HG02759 (cell line): ENCODE results near the gene CACNB4.
A peak's percentile ranks its signal among the peaks of the same experiment; 100 is the strongest.
"Not testable (repeated sequence)": the region's sequence is repeated elsewhere in the genome, so short reads cannot be mapped to it uniquely, and the experiment has no call there.

Source experiments
- ATAC-seq: cut with Tn5 transposase; IDR thresholded peaks from one replicate; pipeline ENCODE4 v1.9.1; 2021; ENCODE audit warnings: mild to moderate bottlenecking, moderate library complexity; ENCODE audit not compliant: unreplicated experiment

Gene CACNB4

GRCh38 chr2:151914989-151915628 lies 183.7 kb downstream of the CACNB4 start:
- no peak for ATAC-seq

- no peak for ATAC-seq
Measured at GRCh38 chr2:151908204-151908882, 190.5 kb downstream of the CACNB4 start.

- no peak for ATAC-seq
Measured at GRCh38 chr2:151907286-151908203, 191.3 kb downstream of the CACNB4 start.

- ATAC-seq, result no peak
Measured at GRCh38 chr2:151906633-151906998, 192.2 kb downstream of the CACNB4 start.

- peak; percentile 74 for ATAC-seq
Measured at GRCh38 chr2:151905963-151906632, 192.7 kb downstream of the CACNB4 start.

- no peak for ATAC-seq
Measured at GRCh38 chr2:151904807-151905206, 194.0 kb downstream of the CACNB4 start.

- no peak for ATAC-seq
Measured at GRCh38 chr2:151904021-151904420, 194.8 kb downstream of the CACNB4 start.

GRCh38 chr2:151902829-151903228 lies 196.0 kb downstream of the CACNB4 start:
- ATAC-seq, result no peak

- no peak for ATAC-seq
Measured at GRCh38 chr2:151900331-151900730, 198.5 kb downstream of the CACNB4 start.

GRCh38 chr2:151899156-151899555 lies 199.7 kb downstream of the CACNB4 start:
- ATAC-seq, result no peak

- no peak for ATAC-seq
Measured at GRCh38 chr2:151891566-151892194, 207.2 kb downstream of the CACNB4 start.

- no peak for ATAC-seq
Measured at GRCh38 chr2:151887164-151887563, 211.7 kb downstream of the CACNB4 start.

GRCh38 chr2:151886241-151886640 lies 212.6 kb downstream of the CACNB4 start:
- ATAC-seq, result no peak

- no peak for ATAC-seq
Measured at GRCh38 chr2:151882786-151883445, 215.9 kb downstream of the CACNB4 start.

- no peak for ATAC-seq
Measured at GRCh38 chr2:151881342-151881741, 217.5 kb downstream of the CACNB4 start.

GRCh38 chr2:151880586-151880985 lies 218.3 kb downstream of the CACNB4 start:
- ATAC-seq, result no peak

- no peak for ATAC-seq
Measured at GRCh38 chr2:151878655-151879563, 219.9 kb downstream of the CACNB4 start.

- no peak for ATAC-seq
Measured at GRCh38 chr2:151878204-151878603, 220.6 kb downstream of the CACNB4 start.

- not testable (repeated sequence) for ATAC-seq
Measured at GRCh38 chr2:151875631-151876030, 223.2 kb downstream of the CACNB4 start.
